H1 (cell line): ENCODE data around the gene KRT5. TPM values are rescaled to one million over a fixed set of nuclear protein-coding genes. Genes with fewer than 3 reads are reported as not detected.

Experiments used
- CTCF ChIA-PET: fragments of 300-600 bp; sonication (Branson Sonifier 250); formaldehyde crosslinking; loops from one replicate; lab custom pipeline; 2021; ENCODE audit not compliant: partially characterized antibody; lab: Charles Lee
- POLR2A ChIA-PET: fragments of 300-600 bp; sonication (Branson Sonifier 250); formaldehyde crosslinking; loops from one replicate; lab custom pipeline; 2021; ENCODE audit warnings: inconsistent platforms; ENCODE audit not compliant: partially characterized antibody; lab: Charles Lee
- DNase-seq, 2 experiments: peaks; one replicate each; pipeline versions ENCODE4 v3.0.0 to v3.0.0-alpha.2; 2010 to 2022; ENCODE audit warnings: low spot score in 2 of 2, low read depth in 1 of 2, mixed read lengths in 1 of 2
- FAIRE-seq: peaks from 2 replicates; lab custom pipeline; 2011; peaks lifted over from hg19 to GRCh38; lab: Jason Lieb, UNC
- H2AFZ ChIP-seq: 2 replicates; pipeline ENCODE4 v1.8.1; 2012; ENCODE audit warnings: low read length, inconsistent platforms
- H2AK5ac ChIP-seq: 2 replicates; pipeline ENCODE4 v1.6.1; 2013; ENCODE audit warnings: low read depth, low read length
- H2BK120ac ChIP-seq: replicated peaks from 2 replicates; pipeline ENCODE3; 2013; ENCODE audit warnings: low read depth, low read length, inconsistent platforms
- H2BK12ac ChIP-seq: 2 replicates; pipeline ENCODE4 v1.6.1; 2013; ENCODE audit warnings: low read depth, low read length
- H2BK15ac ChIP-seq: 2 replicates; pipeline ENCODE4 v1.6.1; 2013; ENCODE audit warnings: low read length
- H2BK20ac ChIP-seq: 2 replicates; pipeline ENCODE4 v1.6.1; 2013; ENCODE audit warnings: low read length
- H2BK5ac ChIP-seq: 2 replicates; pipeline ENCODE4 v1.6.1; 2013; ENCODE audit warnings: low read depth, low read length
- H3K14ac ChIP-seq: 2 replicates; pipeline ENCODE4 v1.6.1; 2013; ENCODE audit warnings: inconsistent platforms; ENCODE audit not compliant: insufficient read length
- H3K18ac ChIP-seq: 2 replicates; pipeline ENCODE4 v1.6.1; 2013; ENCODE audit warnings: low read length; ENCODE audit errors: extremely low read depth
- H3K23ac ChIP-seq: 2 replicates; pipeline ENCODE4 v1.6.1; 2013; ENCODE audit warnings: inconsistent platforms; ENCODE audit not compliant: insufficient read length
- H3K23me2 ChIP-seq: 2 replicates; pipeline ENCODE4 v1.6.1; 2013; ENCODE audit warnings: low read depth, low read length
- H3K27ac ChIP-seq: 2 replicates; pipeline ENCODE4 v1.6.1; 2011; ENCODE audit warnings: low read depth, low read length, inconsistent platforms
- H3K27me3 ChIP-seq, 4 experiments: replicated peaks in 1 of 4; 1 replicate in 1 of 4; 2 replicates in 3 of 4; pipeline versions ENCODE4 v1.6.1 to v1.8.1; 2011 to 2013; ENCODE audit warnings: low read length in 3 of 4, mild to moderate bottlenecking in 3 of 4, inconsistent platforms in 2 of 4, mixed read lengths in 2 of 4, moderate library complexity in 1 of 4; ENCODE audit not compliant: control insufficient read depth in 3 of 4, insufficient read depth in 3 of 4; ENCODE audit errors: extremely low read depth in 1 of 4
- H3K36me3 ChIP-seq, 4 experiments: 2 replicates each; pipeline versions ENCODE4 v1.6.1 to v1.8.1; 2011 to 2013; ENCODE audit warnings: mild to moderate bottlenecking in 4 of 4, low read length in 3 of 4, moderate library complexity in 2 of 4, control low read depth in 1 of 4, inconsistent platforms in 1 of 4; ENCODE audit not compliant: insufficient read depth in 4 of 4, control insufficient read depth in 2 of 4
- H3K4ac ChIP-seq: replicated peaks from 2 replicates; pipeline ENCODE3; 2013; ENCODE audit warnings: low read length, low read depth, mixed read lengths, inconsistent platforms; ENCODE audit not compliant: insufficient read length
- H3K4me1 ChIP-seq, 4 experiments: replicated peaks in 1 of 4; 1 replicate in 1 of 4; 2 replicates in 3 of 4; pipeline versions ENCODE4 v1.6.1 to v1.8.1; 2011 to 2013; ENCODE audit warnings: low read length in 3 of 4, inconsistent platforms in 2 of 4, mixed read lengths in 1 of 4; ENCODE audit not compliant: insufficient read depth in 4 of 4, control insufficient read depth in 3 of 4
- H3K4me2 ChIP-seq, 2 experiments: 2 replicates each; pipeline versions ENCODE4 v1.6.1 to v1.8.1; 2011 to 2013; ENCODE audit warnings: low read depth in 2 of 2, low read length in 2 of 2, control low read depth in 1 of 2, inconsistent platforms in 1 of 2, mild to moderate bottlenecking in 1 of 2; ENCODE audit not compliant: insufficient read depth in 1 of 2
- H3K4me3 ChIP-seq, 4 experiments: fragments of 200-600, 300-600 bp in 1 of 4; sonication (generic), shearing (Covaris generic), sonication (Bioruptor Twin) in 1 of 4; 2 replicates each; pipeline versions ENCODE4 v1.5.1 to v1.8.1; 2011 to 2016; ENCODE audit warnings: low read length in 4 of 4, low read depth in 3 of 4, control low read depth in 2 of 4, inconsistent platforms in 2 of 4, mild to moderate bottlenecking in 2 of 4, mixed read lengths in 1 of 4, moderate library complexity in 1 of 4; ENCODE audit not compliant: insufficient read depth in 2 of 4; ENCODE audit errors: extremely low read depth in 1 of 4
- H3K56ac ChIP-seq: replicated peaks from 2 replicates; pipeline ENCODE3; 2013; ENCODE audit warnings: low read depth, mild to moderate bottlenecking, mixed read lengths, low read length, inconsistent platforms; ENCODE audit not compliant: insufficient read length
- H3K79me1 ChIP-seq: 2 replicates; pipeline ENCODE4 v1.6.1; 2013; ENCODE audit warnings: low read depth, low read length, control low read depth
- H3K79me2 ChIP-seq, 2 experiments: 2 replicates each; pipeline versions ENCODE4 v1.6.1 to v1.8.1; 2012 to 2013; ENCODE audit warnings: low read length in 2 of 2, mild to moderate bottlenecking in 2 of 2, inconsistent platforms in 1 of 2; ENCODE audit not compliant: insufficient read depth in 2 of 2, control insufficient read depth in 1 of 2
- H3K9ac ChIP-seq, 4 experiments: replicated peaks in 1 of 4; 1 replicate in 1 of 4; 2 replicates in 3 of 4; pipeline versions ENCODE4 v1.6.1 to v1.8.1; 2011 to 2013; ENCODE audit warnings: low read depth in 3 of 4, low read length in 3 of 4, control low read depth in 2 of 4, mild to moderate bottlenecking in 2 of 4, moderate library complexity in 2 of 4, inconsistent platforms in 1 of 4; ENCODE audit errors: extremely low read depth in 1 of 4
- H3K9me3 ChIP-seq, 2 experiments: 2 replicates each; pipeline versions ENCODE4 v1.6.1 to v1.8.1; 2012 to 2013; ENCODE audit warnings: mild to moderate bottlenecking in 2 of 2, moderate library complexity in 2 of 2, control low read depth in 1 of 2, inconsistent platforms in 1 of 2, low read depth in 1 of 2, low read length in 1 of 2, mixed read lengths in 1 of 2; ENCODE audit not compliant: insufficient read depth in 2 of 2
- H4K20me1 ChIP-seq, 2 experiments: replicated peaks in 1 of 2; 2 replicates each; pipeline versions ENCODE3 to v1.8.1; 2011 to 2013; ENCODE audit warnings: inconsistent platforms in 2 of 2, low read length in 2 of 2, mild to moderate bottlenecking in 1 of 2; ENCODE audit not compliant: insufficient read depth in 2 of 2, control insufficient read depth in 1 of 2
- H4K5ac ChIP-seq: 2 replicates; pipeline ENCODE4 v1.6.1; 2013; ENCODE audit warnings: low read length, low read depth, mixed read lengths, inconsistent platforms; ENCODE audit not compliant: insufficient read length
- H4K8ac ChIP-seq: 2 replicates; pipeline ENCODE4 v1.8.0; 2013; ENCODE audit warnings: mild to moderate bottlenecking, moderate library complexity, low read length, inconsistent platforms; ENCODE audit not compliant: insufficient read depth; ENCODE audit errors: extremely low read depth
- H4K91ac ChIP-seq: replicated peaks from 2 replicates; pipeline ENCODE3; 2013; ENCODE audit warnings: low read length, mixed read lengths, inconsistent platforms; ENCODE audit not compliant: insufficient read length
- CBX8 ChIP-seq: fragments of 300-800, 300-1000 bp; sonication (generic); IDR thresholded peaks from 2 replicates; pipeline ENCODE4 v1.7.1; 2016; ENCODE audit warnings: low read depth, low read length, borderline replicate concordance
- CHD2 ChIP-seq: IDR thresholded peaks from 2 replicates; pipeline ENCODE4 v1.6.1; 2012; ENCODE audit warnings: low read length, improper control_type of control experiment
- CREB1 ChIP-seq: IDR thresholded peaks from 2 replicates; pipeline ENCODE4 v1.6.1; 2012; ENCODE audit warnings: inconsistent platforms
- GABPA ChIP-seq: IDR thresholded peaks from 2 replicates; pipeline ENCODE4 v1.6.1; 2011; ENCODE audit warnings: mild to moderate bottlenecking, low read length, moderate library complexity, borderline replicate concordance; ENCODE audit not compliant: insufficient read depth
- JUND ChIP-seq: IDR thresholded peaks from 2 replicates; pipeline ENCODE4 v1.6.1; 2011; ENCODE audit warnings: mild to moderate bottlenecking, improper control_type of control experiment, low read length
- KDM1A ChIP-seq: fragments of 200-600, 300-600 bp; sonication (generic); IDR thresholded peaks from 2 replicates; pipeline ENCODE4 v1.7.1; 2016; ENCODE audit warnings: mild to moderate bottlenecking, low read length, borderline replicate concordance
- KDM4A ChIP-seq: IDR thresholded peaks from one replicate; pipeline ENCODE4 v1.7.1; 2012; ENCODE audit warnings: low read depth, mild to moderate bottlenecking, moderate library complexity, low read length, inconsistent platforms; ENCODE audit not compliant: severe bottlenecking
- WGBS, 2 experiments: shearing (Covaris generic) in 1 of 2; methylation state at CpG; one replicate each; pipeline versions ENCODE4 v1.1.6 to v1.1.7; 2013 to 2015; ENCODE audit warnings: low lambda C conversion rate in 2 of 2, mixed read lengths in 2 of 2, inconsistent platforms in 1 of 2, low coverage in 1 of 2, missing lambda C conversion rate in 1 of 2; ENCODE audit not compliant: insufficient replicate concordance in 2 of 2, insufficient coverage in 1 of 2, insufficient read length in 1 of 2; ENCODE audit errors: extremely low coverage in 1 of 2, missing lambda C conversion rate in 1 of 2; 5-methylcytosine and 5-hydroxymethylcytosine counted together
- polyA plus RNA-seq, 7 experiments: library from polyadenylated mRNA; depleted of rRNA in 3 of 7; stranded (reverse) in 5 of 7; unstranded in 2 of 7; fragments of >200 nt in 5 of 7; fragments of 200-250 nt in 2 of 7; gene quantifications; 1 replicate in 5 of 7; 2 replicates in 1 of 7; 4 replicates in 1 of 7; pipeline versions ENCODE4 v1.2.1 to v1.2.3, GENCODE V29; 2011 to 2013; ENCODE audit warnings: missing spikeins in 2 of 7, mixed read lengths in 2 of 7
- total RNA-seq: library from RNA; stranded (reverse); fragmentation: NEBNext Ultra II Directional; extraction: Animal tissue kit (Norgen Biotek cat#: 25700); gene quantifications from 2 replicates; pipeline ENCODE4 v1.2.1, GENCODE V29; 2021

The KRT5 gene
- total and polyA plus RNA-seq, 2 of the 8 experiments (the other 6 are each of a cell fraction or from before 2014, with no cell fraction given): 0.18 TPM; not detected in 1

- H3K27ac ChIP-seq: no peak overlapping the region
- 88% methylated on average over 5 of the region's 5 CpGs; no CpG with 5 or more reads in 1 of the 2 experiments for WGBS, 2 experiments
- FAIRE-seq: no peak
- DNase-seq: no peak
- H3K4ac ChIP-seq: no peak overlapping the region
- H3K4me3 ChIP-seq: no peak overlapping the region
- H2BK15ac ChIP-seq: no peak overlapping the region
- H2BK120ac ChIP-seq: no peak overlapping the region
- no peak overlapping the region for H3K14ac ChIP-seq
- H2AFZ ChIP-seq: no peak overlapping the region
- H2AK5ac ChIP-seq: no peak overlapping the region
- no peaks in the 10 kb centered on the region for H3K79me2 ChIP-seq
- H3K23me2 ChIP-seq: no peaks in the 10 kb centered on the region
- H4K91ac ChIP-seq: no peak overlapping the region
- H3K36me3 ChIP-seq: no peaks in the 10 kb centered on the region
- no peak overlapping the region for H3K4me2 ChIP-seq
- H4K5ac ChIP-seq: no peak overlapping the region
- H3K56ac ChIP-seq: no peak overlapping the region
- no peak overlapping the region for H3K18ac ChIP-seq
- no peak overlapping the region for H4K8ac ChIP-seq
- H3K23ac ChIP-seq: no peak overlapping the region
- H2BK5ac ChIP-seq: no peak overlapping the region
- no peaks in the 10 kb centered on the region for H4K20me1 ChIP-seq
- ChIA-PET POLR2A (no interaction called here), CTCF (interaction anchor here (0.9 to 3.9 kb wide), 6 partner anchors 15 to 429 kb away, joined by 4 to 16 read pairs (median 4); no protein-coding TSS in a partner anchor)
- H3K4me1 ChIP-seq: no peaks in the 10 kb centered on the region
- no peak overlapping the region for H3K9ac ChIP-seq
- no peak for TF ChIP-seq GABPA
- no peak for TF ChIP-seq CHD2
- no peak for TF ChIP-seq KDM4A
- TF ChIP-seq CBX8: no peak
- no peak for TF ChIP-seq CREB1
- TF ChIP-seq JUND: no peak
- no peak for TF ChIP-seq KDM1A
- no peak overlapping the region for H2BK12ac ChIP-seq
- no peak overlapping the region for H2BK20ac ChIP-seq
- H3K27me3 ChIP-seq: no peaks in the 10 kb centered on the region
- H3K9me3 ChIP-seq: no peaks in the 10 kb centered on the region
- no peaks in the 10 kb centered on the region for H3K79me1 ChIP-seq
Measured at GRCh38 chr12:52552055-52552454, 31.9 kb upstream of the KRT5 start.
